Activated T-helper 1 cell treated with Interleukin-2 at 50 U/mL for 16 hours (primary cell): ENCODE measurements around the gene ITPRID1.
"Not testable (repeated sequence)": the region's sequence is repeated elsewhere in the genome, so short reads cannot be mapped to it uniquely, and the experiment has no call there.

Experiments used
- DNase-seq: peaks from one replicate; pipeline ENCODE4 v3.0.0-alpha.2; 2020; ENCODE audit warnings: low read depth

ITPRID1 gene

DNA sequence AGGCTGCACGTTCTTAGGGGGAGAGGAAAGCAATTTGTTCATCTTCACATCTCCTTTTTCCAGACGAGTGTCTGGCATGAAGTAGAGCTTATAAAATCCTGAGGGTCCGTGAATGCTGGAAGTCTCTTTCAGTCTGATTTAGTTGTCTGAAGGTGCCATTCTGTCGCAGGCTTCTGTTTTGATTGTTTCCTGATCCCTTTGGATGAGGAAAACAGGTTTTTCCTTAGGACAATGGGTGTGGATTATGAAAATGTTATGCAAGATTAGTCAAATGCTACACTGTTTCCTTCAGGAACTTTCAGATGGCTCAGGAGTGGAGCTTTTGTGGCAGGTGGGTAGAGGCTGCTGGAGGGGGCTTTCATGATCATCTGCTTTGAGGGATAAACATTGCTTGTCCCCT is at the start of gene ITPRID1:
TSS of gene ITPRID1 (plus strand) at position 301 of the 400 bp plus-strand sequence. CDS start 38,935 bp downstream, outside the sequence.
- no peak for DNase-seq

DNA sequence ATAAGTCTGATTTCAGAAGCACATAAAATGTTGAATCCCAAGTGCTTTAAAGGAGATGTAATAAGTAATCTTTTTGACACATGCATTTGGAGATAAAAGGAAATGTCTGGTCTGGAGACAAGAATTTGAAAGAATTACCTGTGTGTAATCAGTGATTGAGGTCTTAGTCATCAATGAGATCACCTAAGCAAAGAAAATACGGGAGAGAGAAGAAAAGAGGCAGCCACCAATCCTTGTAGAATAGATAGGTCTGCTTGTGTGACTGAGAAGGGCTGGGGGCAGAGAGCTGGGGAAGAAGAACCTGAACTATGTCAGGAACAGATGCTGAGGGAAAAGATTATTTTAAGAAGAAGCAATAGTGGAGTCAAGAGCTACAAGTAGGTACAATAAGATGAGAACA is 49.3 kb upstream of the ITPRID1 start:
- no peak for DNase-seq

GRCh38 chr7:31465285-31465684 is 48.6 kb upstream of the ITPRID1 start:
- DNase-seq, result no peak

DNA sequence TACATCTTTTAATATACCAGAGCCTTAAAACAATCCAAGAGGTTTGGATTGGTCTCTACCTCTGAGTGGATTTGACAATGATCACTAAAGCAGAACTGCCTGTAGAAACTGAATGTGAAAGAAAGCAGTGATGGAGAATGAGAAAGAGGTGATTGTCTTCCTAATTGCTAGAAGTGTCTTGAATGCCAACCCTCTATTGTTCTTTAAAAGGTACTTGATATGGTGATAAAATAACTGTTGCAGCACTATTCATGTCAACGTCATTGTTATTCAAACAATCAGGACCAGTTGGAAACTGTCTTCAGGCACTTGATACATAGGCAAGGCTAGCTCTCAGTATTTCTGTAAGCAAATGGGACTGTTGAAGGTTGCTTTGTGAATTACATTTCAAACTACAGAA is 47.9 kb upstream of the ITPRID1 start:
- no peak for DNase-seq

GRCh38 chr7:31470883-31471282 is 43.0 kb upstream of the ITPRID1 start:
- not testable (repeated sequence) for DNase-seq

GRCh38 chr7:31475368-31475767 is 38.5 kb upstream of the ITPRID1 start:
- no peak for DNase-seq

DNA sequence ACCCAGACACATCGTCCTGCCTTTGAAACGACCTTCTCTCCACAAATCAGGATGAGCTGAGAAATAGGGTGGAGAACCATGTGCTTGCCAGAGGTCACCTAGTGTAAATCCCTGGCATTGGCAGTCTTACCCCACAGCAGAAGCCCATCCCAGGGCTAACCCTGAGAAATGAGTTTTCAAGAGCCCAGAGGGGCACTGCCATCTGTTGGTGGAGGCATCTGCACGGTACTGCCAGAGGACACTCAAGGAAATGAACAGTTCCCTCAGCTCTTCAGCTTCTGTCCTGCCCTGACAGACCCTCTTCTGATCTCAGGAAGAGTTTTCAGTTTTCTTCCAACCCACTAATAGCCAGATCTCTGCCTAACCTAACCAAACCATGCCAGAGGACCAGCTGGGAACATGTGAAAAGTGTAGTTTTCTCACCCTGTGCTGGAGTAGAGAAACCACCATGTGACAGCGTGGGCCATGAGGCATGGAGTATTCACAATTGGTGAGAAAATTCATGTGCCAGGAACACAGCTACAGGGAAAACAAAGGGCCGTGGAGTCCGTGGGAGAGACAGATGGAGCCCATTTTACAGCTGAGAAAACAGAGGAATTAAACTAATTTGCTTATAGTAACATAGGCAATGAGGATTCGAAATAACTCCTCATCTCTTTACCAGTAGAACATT is 37.7 kb upstream of the ITPRID1 start:
- DNase-seq, result no peak

GRCh38 chr7:31476941-31477677 is 36.8 kb upstream of the ITPRID1 start:
- DNase-seq, result no peak

GRCh38 chr7:31478018-31478417 is 35.9 kb upstream of the ITPRID1 start:
- no peak for DNase-seq

DNA sequence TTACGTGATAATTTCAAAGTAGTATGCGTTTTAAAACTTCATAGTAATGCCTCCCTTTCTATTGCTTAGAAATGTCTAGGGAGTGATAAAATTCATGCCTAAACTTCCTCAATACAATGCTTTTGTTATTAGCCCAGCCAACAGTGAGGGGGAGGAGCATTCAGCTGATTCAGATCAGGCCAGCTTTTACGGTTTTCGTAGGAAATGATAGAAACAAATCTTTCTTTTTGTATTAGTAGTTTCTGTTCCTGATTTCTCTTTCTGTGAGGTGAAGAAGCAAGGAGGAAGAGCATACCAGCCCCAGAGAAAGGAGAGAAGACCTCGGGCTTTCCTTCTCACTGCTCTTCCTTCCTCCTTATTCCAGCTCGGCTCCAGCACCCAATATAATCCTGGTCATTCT is 35.2 kb upstream of the ITPRID1 start:
- DNase-seq, result no peak

DNA sequence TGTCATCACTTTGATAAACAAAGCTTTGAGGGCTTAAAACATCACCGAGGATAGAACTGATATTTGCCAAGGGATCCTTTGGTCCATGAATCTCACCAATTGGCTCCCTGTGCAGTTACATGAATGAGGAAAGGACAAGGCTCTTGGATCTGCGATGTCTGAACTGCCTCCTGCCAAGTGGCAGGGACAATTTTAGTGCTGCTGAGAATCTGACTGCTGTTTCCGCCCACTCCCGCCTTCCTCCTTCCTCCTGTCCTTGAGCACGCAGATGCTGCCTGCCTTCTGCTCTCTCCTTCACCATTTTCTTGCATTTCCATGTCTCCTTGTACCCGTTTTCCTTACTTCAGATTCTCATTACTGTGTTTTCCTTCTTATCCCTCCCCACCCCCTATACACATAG is 26.8 kb upstream of the ITPRID1 start:
- no peak for DNase-seq

GRCh38 chr7:31487476-31487875 is 26.4 kb upstream of the ITPRID1 start:
- DNase-seq, result no peak

DNA sequence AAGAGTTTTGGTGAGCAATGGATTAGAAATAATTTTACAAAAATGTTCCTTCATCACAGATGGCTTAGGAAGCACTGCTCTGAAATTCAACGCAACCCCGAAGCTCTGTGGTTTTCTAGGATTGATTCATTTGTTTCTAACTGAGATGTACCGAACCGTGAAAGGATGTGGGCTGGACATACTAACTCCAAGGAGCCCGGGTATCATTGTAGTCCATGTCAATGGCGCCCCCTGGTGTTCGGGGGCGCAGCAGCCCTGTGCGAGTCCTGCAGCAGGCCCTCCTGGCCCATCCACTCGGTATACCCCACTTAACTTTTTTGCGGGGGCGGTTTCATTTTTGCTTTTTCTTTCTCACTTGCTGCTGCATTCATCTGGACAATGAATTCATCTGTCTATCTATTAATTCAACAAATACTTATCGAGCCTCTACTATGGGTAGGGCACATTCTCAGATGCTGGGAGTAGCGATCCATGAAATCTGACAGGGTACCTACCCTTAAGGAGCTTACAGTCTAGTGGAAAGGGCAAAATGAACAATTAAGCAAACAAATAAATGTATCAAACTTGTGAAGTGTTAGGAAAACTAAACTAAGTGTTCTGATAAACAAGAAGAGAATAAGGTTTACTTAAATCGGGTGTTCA is 25.2 kb upstream of the ITPRID1 start:
- peak; percentile 0 for DNase-seq

GRCh38 chr7:31490796-31491314 is 23.0 kb upstream of the ITPRID1 start:
- no peak for DNase-seq

DNA sequence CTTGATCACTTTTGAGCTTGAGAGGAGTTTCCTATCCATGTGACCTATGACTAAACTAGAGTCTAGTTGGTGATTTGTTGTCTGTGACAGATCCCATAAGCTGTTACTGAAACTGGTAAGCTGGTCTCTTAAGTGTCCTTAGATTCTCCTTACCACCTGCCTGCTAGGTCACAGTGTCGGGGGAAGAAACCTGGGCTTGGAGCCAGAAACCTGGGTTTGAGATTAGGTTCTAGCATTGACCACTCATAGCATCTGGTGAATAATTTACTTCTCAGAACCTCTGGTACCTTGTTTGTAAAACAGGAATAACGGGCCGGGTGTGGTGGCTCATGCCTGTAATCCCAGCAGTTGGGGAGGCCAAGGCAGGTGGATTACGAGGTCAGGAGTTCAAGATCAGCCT is 21.8 kb upstream of the ITPRID1 start:
- no peak for DNase-seq

DNA sequence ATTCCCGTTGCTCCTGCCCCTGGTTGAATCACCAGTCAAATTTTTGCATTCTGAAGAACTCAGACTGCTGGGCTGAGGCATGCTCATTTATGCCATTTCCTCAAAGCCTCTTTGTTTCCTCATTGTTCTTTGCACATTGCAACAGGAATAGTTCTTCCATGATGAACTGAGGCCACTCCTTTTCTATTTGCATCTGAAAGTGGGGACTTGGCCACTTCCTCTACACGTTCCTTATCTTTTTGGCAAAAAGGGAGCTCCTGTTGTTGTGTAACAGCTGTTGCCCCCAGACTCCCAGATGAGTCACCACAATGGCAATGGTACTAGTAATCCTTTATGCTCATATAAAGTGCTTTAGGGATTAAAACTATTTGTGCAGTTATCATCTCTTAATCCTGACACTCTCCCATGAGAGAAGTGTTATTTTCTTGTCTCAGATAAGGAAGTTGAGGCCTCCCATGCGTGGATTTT is 20.1 kb upstream of the ITPRID1 start:
- DNase-seq, result no peak

- DNase-seq, result no peak
These were observed 19.5 kb upstream of the ITPRID1 start for GRCh38 chr7:31494421-31494820.

- no peak for DNase-seq
These were observed 18.2 kb upstream of the ITPRID1 start for GRCh38 chr7:31495653-31496052.

GRCh38 chr7:31497516-31497915 is 16.4 kb upstream of the ITPRID1 start:
- DNase-seq, result no peak

DNA sequence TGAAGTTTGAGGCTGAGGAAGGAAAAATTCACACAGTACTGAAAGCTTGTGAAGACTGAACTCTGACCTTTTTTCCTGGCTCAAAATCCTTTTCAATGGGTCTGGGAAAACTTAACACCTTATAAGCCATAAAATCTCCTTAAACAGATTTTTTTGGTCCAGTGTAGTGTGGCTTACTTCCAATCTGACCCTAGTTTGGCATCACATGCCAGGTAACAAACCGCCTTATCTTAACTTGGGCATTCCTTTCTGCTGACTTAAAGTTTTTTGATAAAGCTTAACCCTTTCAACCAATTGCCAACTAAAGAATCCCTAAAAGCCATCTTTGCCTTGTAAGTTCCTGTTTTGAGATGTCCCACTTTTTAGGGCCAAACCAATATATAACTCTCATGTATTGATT is 13.2 kb upstream of the ITPRID1 start:
- no peak for DNase-seq

DNA sequence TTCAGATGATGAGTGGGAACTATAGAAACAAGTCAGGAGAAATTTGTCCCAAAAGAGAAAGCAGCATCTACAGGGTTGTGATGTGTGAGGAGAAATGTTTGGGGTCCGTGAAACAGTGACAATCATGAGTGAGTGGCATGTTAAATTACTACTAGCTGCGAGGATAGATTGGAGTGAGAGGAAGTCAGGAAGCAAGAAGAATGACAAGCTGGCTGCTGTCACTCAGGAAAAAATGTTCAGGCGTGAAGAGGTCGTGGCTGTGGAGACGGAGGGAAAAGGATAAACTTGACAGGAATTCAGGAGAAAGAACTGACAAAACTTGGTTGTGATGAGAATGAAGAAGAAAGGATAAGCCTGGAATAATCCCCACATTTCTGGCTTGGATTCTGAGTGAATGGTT is 5.1 kb upstream of the ITPRID1 start:
- DNase-seq, result no peak

GRCh38 chr7:31512166-31512565 is 1.7 kb upstream of the ITPRID1 start:
- DNase-seq, result no peak
